ENCODE measurements around the gene SESN1.

GRCh38 chr6:108940741-108941140 is 153.9 kb downstream of the SESN1 start:
- TF ChIP-seq, protein P1, sequence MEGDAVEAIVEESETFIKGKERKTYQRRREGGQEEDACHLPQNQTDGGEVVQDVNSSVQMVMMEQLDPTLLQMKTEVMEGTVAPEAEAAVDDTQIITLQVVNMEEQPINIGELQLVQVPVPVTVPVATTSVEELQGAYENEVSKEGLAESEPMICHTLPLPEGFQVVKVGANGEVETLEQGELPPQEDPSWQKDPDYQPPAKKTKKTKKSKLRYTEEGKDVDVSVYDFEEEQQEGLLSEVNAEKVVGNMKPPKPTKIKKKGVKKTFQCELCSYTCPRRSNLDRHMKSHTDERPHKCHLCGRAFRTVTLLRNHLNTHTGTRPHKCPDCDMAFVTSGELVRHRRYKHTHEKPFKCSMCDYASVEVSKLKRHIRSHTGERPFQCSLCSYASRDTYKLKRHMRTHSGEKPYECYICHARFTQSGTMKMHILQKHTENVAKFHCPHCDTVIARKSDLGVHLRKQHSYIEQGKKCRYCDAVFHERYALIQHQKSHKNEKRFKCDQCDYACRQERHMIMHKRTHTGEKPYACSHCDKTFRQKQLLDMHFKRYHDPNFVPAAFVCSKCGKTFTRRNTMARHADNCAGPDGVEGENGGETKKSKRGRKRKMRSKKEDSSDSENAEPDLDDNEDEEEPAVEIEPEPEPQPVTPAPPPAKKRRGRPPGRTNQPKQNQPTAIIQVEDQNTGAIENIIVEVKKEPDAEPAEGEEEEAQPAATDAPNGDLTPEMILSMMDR (IDR thresholded peaks at IDR 0.05) = no peak
- TF ChIP-seq POLR2A (IDR thresholded peaks at IDR 0.05) = no peak

Data from tibial nerve (tissue), 3 donors.